Stimulated activated CD4-positive, alpha-beta T cell treated with anti-CD3 and anti-CD28 coated beads, TNF-alpha, amount 100 ng/mL, for 48 hours (primary cell): ENCODE results near the gene UBE2L5.

Experiments used
- DNase-seq, 3 donors: peaks; one replicate each; pipeline ENCODE4 v3.0.0-alpha.2; 2020; ENCODE audit warnings: low read depth in 3 of 3

The UBE2L5 gene

GRCh38 chr13:30477346-30478195 is 55.3 kb downstream of the UBE2L5 start:
- no peak for DNase-seq
